Hematopoietic multipotent progenitor cell treated with erythropoietin and hydrocortisone succinate and interleukin-3 and kit ligand, for 17 days (in vitro differentiated cells): ENCODE results near the gene ACP5.
"Not testable (repeated sequence)": the region's sequence is repeated elsewhere in the genome, so short reads cannot be mapped to it uniquely, and the experiment has no call there.

Experiments used
- DNase-seq: peaks from one replicate; pipeline ENCODE4 v3.0.0-alpha.2; 2015; ENCODE audit warnings: low spot score

Gene ACP5

DNA sequence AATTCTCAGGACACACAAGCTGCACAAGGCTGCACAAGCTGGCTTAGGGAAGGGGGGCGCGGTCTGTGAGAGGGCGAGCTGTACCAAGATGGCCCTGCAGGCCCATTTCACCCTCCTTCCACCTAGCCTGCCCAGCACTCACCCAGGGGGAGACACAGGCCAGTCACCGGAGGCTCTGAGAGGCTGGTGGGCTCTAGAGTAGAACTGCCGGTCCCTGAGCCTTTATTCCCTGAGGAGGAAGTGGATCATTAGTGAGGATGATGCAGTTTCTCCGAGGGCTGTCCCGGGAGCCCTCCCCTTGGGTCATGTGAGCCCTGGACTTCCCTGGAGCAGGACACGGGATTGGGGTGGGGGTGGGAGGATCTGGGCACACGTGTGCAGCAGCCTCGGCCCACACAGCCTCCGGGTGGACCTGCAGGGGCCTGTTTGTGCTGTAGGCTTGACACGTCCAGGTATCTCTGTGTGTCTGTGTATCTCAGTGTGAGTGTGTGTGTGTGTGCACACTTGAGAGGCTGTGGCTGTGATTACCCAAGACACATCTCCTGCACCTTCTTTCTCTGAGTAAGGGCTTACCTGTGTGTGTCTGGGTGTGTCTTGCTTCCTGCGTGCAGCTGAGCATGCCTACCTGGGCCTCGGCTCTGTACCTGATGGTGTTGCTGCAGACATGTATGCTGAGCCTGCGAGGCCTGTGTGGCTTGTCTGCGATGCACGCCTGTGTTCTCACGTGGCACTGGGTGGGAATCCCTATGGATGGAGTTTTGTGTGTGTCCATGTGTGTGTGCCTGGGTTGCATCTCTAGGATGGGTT is at the start of gene ACP5:
Gene ACP5, minus strand, starts transcription at position 195 of the 807 bp plus-strand sequence. CDS start 328 bp downstream, outside the sequence.
- no peak for DNase-seq

DNA sequence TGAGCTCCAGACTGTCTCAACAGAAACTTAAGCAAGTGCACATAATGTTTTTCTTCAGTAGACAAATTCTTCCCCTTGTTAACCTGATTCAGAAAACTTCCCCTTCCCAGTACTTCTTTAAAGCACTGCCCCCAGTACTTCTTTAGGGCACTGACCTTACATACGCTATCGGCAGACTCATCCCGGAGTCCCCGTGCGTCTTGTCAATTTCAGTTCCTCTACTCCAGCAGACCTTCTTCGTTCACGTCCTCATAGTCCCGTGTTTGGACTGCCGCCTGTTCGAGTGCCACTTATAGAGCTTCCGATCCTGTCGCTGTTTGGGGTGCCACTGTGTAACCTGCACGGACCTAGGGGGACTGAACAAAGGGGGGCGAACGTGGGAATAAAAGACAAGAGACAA is 48.8 kb upstream of the ACP5 start:
- DNase-seq: no peak

DNA sequence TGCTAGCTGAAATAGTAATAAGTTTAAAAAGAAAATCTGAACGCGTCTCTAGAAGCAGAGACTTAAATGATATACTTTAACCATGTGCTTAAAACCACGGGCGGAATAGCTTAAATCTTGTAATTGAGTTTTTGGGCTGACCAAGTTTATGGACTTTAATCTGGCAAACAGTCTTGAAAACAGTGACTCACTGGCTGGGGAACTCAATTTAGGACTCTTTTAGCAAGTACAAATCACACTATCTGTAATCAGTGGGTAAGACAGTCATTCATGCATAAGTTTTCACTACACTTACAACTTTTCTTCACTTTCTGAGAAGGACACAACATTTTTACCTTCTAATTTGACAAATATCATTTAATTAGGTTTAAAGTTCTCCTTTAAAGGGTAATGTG is 46.6 kb upstream of the ACP5 start:
- no peak for DNase-seq

DNA sequence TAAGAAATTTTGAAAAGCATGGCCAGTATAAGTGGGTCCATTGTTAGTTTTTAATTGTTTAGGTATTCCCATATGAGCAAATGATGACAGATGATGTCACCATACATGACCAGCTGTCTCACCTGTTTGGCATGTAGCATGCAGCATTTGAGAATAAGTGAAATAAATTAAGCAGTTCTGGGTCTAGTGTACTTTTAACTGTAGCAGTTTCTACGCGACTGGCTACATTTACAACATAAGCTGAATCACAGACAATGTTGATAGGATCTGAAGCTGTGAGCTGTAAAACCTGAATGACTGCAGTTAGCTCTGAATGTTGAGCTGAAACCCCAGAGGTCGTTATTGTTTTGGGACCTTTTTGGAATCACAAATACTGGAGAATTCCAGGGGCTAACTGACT is 45.0 kb upstream of the ACP5 start:
- not testable (repeated sequence) for DNase-seq

DNA sequence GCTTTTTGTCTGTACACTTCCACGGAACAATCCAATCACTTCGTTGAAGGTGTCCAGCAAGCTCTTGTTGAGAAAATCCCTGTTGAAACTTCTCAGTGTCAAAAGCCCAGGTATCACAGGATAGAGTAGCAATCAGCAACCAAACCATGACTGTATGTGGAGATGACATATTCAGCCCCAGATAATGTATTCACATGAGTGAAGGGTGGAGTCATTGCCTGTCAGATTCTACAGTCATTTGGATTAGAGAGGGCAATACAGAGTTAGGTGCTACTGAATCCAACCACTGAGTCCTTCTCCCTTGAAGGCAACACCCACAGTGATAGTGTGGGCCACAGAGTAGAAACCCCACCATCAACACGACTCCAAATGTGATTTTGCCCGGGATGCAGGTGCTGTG is 43.1 kb upstream of the ACP5 start:
- no peak for DNase-seq

DNA sequence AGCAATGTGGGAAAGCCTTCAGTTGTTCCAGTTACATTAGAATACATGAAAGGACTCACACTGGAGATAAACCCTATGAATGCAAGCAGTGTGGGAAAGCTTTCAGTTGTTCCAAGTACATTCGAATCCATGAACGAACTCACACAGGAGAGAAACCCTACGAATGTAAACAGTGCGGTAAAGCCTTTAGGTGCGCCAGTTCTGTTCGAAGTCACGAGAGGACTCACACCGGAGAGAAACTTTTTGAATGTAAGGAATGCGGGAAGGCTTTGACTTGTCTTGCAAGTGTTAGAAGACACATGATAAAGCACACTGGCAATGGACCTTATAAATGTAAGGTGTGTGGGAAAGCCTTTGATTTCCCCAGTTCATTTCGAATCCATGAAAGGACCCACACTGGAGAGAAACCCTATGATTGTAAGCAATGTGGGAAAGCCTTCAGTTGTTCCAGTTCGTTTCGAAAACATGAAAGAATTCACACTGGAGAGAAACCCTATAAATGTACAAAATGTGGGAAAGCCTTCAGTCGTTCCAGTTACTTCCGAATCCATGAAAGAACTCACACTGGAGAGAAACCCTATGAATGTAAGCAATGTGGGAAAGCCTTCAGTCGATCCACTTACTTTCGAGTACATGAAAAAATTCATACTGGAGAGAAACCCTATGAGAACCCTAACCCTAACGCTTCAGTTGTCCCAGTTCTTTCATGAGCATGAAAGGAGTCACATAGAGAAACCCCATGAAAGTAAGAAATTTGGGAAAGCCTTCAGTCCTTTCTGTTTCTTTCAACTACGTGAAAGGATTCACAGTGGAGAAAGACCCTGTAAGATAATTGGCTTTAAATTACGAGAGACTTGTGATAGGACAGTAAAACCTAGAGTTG is 40.0 kb upstream of the ACP5 start:
- no peak for DNase-seq

DNA sequence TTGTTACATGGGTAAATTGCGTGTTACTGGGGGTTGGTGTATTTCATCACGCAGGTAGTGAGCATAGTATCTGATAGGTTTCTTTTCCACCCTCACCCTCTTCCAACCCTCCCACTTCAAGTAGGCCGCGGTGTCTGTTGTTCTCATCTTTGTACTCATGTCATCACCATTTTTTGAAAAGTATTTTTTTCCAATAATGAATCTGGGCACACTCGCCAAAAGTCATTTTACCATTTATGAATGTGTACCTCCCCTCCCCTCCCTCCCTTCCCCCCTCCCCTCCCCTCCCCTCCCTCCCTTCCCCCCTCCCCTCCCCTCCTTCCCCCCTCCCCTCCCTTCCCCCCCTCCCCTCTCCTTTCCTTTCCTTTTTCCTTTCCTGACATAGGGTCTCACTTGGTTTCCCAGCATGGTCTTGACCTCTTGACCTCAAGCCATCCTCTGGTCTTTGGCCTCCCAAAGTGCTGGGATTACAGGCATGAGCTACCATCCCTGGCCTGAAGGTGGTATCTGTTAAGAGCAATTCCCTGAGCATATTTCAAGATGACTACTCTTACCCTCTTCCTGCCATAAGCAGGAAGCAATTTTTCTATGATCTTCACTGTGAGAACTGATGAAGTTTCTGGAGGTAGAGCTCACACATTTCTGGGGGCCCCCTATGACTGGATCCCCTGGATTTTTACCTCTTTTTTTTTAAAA is 35.5 kb upstream of the ACP5 start:
- DNase-seq: no peak

DNA sequence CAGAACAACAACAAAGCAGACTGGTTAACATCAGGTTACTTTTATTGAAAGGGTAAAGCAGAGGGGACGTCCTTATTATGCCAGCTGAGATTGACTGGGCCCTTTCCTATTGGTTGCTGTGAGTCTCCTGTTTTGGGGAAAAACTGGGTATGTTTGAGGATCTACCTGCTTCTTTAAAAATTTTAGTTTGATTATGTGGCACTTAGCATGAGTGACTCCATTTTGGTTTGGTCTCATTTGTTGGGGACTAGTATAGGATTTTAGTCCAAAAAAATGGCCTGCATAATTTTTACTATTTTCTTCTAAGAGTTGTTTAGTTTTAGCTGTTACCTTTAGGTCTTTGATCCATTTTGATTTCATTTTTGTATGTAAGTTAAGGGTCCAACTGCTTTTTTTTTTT is 34.3 kb upstream of the ACP5 start:
- DNase-seq: no peak

DNA sequence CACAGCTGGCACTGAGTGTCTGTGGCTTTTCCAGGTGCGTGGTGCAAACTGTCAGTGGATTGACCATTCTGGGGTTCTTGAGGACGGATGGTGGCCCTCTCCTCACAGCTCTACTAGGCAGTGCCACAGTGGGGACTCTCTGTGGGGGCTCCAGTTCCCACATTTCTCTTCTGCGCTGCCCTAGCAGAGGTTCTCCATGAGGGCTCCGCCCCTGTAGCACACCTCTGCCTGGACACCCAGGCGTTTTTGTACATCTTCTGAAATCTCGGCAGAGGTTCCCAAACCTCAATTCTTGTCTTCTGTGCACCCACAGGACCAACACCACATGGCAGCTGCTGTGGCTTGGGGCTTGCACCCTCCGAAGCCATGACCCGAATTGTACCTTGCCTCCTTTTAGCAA is 29.0 kb upstream of the ACP5 start:
- DNase-seq: no peak

DNA sequence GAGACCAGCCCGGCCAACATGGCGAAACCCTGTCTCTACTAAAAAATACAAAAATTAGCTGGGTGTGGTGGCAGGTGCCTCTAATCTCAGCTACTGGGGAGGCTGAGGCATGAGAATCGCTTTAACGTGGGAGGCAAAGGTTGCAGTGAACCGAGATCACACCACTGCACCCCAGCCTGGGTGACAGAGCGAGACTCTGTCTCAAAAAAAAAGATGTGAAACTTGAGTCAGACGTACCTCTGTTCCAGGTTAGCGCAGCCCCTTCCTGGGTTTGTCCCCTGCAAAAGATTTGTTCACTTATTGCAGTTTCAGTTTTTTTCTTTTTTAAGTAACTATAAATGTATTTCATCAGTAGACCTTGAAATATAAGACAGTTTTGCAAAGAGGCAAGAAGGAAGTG is 22.3 kb upstream of the ACP5 start:
- DNase-seq: not testable (repeated sequence)

DNA sequence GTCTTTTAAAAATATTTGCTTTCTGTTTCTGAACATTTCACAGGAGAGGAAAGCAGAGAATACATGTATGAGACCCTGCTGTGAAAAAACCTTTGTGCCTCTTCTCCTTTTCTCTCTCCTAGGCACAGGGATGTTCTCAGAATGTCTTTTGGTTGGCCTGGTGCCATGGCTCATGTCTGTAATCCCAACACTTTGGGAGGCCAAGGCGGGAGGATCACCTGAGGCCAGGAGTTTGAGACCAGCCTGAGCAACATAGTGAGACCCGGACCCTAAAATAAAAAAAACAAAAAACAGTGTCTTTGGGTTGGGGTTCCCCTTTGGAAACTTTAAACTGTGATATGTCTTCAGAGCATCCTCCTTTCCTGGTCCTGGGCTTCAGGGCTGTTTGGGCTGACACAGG is 21.3 kb upstream of the ACP5 start:
- no peak for DNase-seq

DNA sequence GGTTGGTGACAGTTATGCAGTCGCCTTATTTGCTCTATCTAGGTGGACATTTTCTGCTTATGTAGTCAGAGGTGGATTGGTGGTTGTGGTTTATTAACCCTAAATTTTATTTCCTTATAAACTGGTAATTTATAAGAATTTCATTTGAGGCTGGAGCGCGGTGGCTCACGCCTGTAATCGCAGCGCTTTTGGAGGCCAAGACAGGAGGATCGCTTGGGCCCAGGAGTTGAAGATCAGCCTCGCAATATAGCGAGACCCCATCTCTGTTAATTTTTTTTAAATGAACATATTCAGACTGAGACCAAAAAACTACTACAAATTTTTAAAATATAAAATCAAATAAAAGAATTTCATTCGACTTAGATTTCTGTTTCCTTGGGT is 20.6 kb upstream of the ACP5 start:
- DNase-seq: no peak

DNA sequence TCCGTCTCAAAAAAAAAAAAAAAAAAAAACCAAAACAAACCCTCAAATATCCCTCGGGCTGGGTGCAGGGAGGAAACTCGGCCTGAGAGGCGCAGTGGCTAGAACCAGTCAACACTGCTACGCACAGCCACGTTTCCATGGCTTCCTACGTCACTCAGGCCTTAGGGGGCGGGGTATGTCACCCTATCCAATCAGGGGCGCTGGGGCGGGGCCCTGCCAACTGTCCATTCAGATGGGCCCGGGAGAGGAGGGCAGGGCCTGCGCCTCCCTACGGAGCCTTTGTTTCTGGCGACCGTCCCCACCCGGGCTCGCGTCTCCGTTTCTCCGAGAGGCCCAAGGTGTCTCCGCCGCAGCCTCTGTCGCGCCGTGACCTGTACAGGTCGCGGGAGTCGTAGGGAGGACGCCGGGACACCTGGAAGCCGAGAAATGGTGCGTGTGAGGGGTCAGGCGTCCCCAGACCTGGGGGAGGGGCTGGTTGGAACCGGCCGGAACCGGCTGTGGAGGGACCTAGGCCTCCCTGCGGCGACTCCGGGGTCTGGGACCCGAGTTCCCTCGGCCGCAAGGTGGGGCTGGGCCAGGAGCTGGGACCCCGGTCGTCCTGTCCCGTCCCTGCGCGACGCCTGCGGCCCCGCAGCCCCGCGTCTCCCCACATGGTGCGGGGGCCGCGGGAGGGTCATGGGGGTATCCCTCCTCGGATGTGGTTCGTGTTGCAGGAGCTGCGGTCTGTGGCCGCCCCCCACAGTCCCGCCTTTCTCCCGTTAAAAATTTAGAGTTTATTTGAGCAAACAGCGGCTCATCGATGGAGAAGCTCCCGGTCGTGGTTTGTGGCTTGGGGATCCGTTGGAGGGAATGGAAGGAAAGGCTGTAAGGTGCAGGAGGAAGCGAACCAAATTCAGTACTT is 20.0 kb upstream of the ACP5 start, which contains the start of gene ZNF627:
Gene ZNF627, plus strand, starts transcription at position 282 of the 901 bp plus-strand sequence. Its CDS starts 145 bp downstream, at position 427.
- DNase-seq: peak; percentile 97

DNA sequence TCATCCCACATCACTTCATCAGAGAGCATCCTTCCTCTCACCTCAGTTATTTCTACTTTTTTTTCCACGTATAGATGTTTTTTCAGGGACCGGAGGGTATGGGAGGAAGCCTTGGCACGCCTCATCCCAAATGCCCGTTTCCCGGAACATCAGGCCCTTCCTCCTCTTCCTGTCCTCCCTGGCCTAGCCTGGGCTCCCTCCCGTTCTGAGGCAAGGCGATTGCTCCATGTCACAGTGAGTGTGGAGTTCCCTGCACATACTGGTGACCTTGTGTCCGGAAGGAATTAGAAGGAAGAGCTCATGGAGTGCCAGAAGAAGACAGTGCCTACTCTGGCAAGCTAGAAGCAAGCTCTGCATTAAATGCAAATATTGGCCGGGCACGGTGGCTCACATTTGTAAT is 18.7 kb upstream of the ACP5 start:
- no peak for DNase-seq

DNA sequence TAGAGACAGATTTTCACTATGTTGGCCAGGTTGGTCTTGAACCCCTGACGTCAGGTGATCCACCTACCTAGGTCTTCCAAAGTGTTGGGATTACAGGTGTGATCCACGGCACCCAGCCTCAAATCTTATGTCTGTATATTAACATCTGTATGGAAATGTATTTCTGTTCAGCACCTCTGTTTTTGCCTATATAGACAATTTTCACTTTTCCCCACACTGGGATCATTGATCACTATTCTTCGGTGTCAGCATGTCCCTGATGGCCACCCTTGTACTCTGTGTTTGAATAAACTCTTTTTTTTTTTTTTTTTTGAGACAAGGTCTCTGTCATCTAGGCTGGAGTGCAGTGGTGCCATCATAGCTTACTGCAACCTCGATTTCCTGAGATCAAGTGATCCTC is 16.6 kb upstream of the ACP5 start:
- DNase-seq: no peak

DNA sequence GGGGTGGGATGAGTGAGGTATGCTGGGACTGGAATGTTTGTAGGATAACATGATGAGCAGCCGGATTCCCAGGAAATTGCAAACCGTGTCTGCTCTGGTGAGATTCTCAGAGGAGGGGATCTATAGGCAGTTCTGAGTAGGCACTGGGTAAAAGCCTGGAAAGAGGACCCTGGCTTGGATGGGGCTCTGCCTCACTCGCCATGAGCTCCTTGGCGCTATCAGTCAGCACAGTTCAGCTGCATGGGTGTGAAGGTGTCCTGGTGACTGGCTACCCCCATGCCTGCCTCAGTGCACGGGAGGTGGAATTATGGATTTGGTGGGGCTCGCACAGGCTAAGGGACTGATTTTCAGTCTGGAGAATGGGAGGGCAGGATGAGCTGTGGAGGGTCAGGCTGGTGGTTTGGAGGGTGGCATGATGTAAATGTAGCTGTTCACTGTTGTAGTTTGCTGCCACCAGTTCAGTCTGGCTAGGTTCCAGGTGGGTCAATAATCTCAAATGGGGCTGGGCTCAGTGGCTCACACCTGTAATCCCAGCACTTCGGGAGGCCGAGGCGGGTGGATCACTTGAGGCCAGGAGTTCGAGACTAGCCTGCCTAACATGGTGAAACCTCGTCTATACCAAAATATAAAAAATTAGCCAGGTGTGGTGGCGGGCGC is 10.7 kb upstream of the ACP5 start:
- DNase-seq: no peak

DNA sequence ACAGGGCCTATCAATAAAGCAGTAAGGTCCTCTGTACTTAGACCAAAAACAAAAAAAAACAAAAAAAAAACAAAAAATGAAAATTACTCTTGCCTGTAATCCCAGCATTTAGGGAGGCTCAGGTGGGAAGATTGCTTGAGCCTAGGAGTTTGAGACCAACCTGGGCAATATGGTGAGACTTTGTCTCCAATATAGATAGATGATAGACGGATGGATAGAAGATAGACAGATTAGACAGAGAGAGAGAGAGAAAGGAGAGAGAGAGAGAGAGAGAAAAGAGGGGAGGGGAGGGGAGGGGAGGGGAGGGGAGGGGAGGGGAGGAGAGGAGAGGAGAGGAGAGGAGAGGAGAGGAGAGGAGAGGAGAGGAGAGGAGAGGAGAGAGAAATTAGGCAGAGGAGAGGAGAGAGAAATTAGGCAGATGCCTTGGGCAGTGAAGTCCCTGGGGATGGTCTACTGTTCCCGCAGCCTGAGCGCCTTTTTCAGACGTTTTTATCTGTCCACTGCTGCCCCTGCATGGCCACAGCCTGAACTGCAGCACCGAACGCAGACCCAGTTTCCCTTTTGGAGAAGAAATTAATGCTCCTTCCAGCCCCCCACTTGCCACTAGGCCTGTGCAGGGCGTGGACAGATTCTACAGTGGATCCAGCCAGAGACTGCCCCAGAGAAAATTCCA is 10.0 kb upstream of the ACP5 start:
- DNase-seq: peak; percentile 88

DNA sequence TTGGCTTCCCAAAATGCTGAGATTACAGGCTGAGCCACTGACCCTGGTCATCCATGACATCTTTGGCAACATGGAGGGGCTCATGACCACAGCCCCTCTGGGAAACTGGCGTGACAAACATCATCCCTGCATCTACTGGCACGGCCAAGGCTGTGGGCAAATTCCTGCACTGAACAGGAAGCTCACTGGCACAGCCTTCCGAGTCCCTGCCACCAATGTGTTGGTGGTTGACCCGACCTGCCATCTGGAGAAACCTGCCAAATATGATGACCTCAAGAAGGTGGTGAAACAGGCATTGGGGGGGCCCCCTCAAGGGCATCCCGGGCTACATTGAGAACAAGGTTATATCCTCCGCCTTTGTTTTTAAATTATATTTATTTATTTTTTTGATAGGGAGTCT is 8.9 kb upstream of the ACP5 start:
- no peak for DNase-seq

DNA sequence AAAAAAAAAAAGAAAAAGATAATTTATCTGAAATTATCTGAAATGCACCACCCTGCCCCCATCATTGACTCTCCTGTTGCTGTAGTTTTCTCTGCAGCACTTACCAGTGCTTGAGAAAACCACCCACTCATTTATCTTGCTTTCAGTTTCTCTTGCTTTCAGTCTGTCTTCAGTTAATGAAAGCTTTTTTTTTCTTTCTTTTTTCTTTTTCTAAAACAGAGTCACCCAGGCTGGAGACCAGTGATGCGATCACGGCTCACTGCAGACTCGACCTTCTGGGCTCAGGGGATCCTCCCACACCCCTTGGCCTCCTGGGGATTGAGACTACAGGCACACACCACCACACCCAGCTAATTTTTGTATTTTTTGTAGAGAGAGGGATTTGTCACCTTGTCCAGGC is 4.3 kb upstream of the ACP5 start:
- DNase-seq: peak; percentile 42

DNA sequence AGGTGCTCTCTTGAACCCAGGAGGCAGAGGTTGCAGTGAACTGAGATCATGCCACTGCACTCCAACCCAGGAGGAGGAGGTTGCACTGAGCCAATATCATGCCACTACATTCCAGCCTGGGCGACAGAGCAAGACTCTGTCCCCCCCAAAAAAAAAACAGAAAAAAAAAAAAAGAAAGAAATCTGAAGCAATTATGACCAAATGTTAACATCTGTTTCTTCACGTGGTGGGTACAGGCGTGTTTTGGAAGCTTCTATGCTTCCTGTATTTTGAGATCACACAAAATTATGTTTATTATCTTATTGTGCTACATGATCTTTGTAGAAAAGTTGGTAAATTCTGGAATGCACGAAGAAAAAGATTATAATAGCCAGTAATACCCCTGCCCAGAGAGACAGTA is 2.7 kb upstream of the ACP5 start:
- no peak for DNase-seq
